PFSK-1 (cell line): ENCODE results near the gene MTERF4.

Source experiments
- FOXP2 ChIP-seq: optimal IDR thresholded peaks from 2 replicates; pipeline ENCODE3; 2011; ENCODE audit warnings: borderline replicate concordance, control low read depth, inconsistent platforms; ENCODE audit not compliant: insufficient read depth; ENCODE audit errors: extremely low read length, extremely low read depth
- POLR2AphosphoS5 ChIP-seq: IDR thresholded peaks from 2 replicates; pipeline ENCODE4 v1.6.1; 2012; ENCODE audit warnings: low read depth, mild to moderate bottlenecking, control low read depth, low read length, moderate library complexity
- SIN3A ChIP-seq: IDR thresholded peaks from 2 replicates; pipeline ENCODE4 v1.6.1; 2012; ENCODE audit warnings: mild to moderate bottlenecking, low read length, moderate library complexity, borderline replicate concordance; ENCODE audit not compliant: insufficient read depth
- TAF1 ChIP-seq: IDR thresholded peaks from 2 replicates; pipeline ENCODE4 v1.6.1; 2012; ENCODE audit warnings: low read length, control low read depth, borderline replicate concordance; ENCODE audit not compliant: insufficient read depth
- TF ChIP-seq, protein P1 (sequence below), 2 experiments: IDR thresholded peaks; 2 replicates each; pipeline versions ENCODE4 v1.6.1 to v1.8.0; 2011 to 2012; ENCODE audit warnings: low read depth in 2 of 2, low read length in 2 of 2, control low read depth in 1 of 2, inconsistent platforms in 1 of 2, mild to moderate bottlenecking in 1 of 2, moderate library complexity in 1 of 2; ENCODE audit not compliant: insufficient read depth in 1 of 2

DNA sequence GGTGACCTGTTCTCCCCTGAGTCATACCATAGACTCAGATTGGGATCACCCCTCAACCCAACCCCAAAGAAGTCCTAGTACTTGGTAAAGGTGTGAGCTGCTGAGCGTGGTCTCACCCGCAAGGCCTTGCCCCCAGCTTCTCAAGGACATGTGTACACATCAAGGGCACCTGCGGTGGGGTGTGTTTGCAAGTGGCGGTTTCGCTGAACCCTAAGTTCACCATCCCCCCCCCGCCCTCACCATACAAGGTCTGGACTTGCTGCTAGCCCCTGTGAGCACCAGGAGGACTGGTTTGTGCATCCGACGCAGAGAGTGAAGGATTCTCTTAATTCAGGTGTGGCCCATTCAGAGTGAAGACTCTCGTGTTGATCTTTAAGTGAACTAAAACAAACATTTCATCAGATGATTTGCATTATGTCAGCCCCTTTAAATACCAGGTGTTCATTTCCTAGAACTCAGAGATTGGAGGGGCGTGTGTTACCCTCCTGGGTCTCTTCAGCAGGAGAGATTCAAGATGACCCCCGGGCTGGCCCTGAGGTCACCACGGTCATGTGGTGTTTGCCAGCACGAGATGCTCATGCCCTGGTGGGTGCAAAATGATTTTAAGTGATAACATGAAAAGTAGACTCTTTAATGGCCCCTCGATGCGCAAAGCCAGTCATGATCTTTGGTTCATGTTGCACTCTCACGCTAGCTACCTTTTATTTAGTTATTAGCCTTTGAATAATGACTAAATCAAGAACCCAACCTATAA lies 27.8 kb downstream of the MTERF4 start:
- TF ChIP-seq POLR2AphosphoS5 (no peak), SIN3A (no peak), FOXP2 (no peak), TAF1 (no peak)
- TF ChIP-seq, protein P1, sequence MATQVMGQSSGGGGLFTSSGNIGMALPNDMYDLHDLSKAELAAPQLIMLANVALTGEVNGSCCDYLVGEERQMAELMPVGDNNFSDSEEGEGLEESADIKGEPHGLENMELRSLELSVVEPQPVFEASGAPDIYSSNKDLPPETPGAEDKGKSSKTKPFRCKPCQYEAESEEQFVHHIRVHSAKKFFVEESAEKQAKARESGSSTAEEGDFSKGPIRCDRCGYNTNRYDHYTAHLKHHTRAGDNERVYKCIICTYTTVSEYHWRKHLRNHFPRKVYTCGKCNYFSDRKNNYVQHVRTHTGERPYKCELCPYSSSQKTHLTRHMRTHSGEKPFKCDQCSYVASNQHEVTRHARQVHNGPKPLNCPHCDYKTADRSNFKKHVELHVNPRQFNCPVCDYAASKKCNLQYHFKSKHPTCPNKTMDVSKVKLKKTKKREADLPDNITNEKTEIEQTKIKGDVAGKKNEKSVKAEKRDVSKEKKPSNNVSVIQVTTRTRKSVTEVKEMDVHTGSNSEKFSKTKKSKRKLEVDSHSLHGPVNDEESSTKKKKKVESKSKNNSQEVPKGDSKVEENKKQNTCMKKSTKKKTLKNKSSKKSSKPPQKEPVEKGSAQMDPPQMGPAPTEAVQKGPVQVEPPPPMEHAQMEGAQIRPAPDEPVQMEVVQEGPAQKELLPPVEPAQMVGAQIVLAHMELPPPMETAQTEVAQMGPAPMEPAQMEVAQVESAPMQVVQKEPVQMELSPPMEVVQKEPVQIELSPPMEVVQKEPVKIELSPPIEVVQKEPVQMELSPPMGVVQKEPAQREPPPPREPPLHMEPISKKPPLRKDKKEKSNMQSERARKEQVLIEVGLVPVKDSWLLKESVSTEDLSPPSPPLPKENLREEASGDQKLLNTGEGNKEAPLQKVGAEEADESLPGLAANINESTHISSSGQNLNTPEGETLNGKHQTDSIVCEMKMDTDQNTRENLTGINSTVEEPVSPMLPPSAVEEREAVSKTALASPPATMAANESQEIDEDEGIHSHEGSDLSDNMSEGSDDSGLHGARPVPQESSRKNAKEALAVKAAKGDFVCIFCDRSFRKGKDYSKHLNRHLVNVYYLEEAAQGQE (IDR thresholded peaks at IDR 0.05; ENCODE audit: insufficient read depth in 1 of 2, low read depth in 2 of 2, low read length in 2 of 2) = no peak
